GM12872 (cell line): ENCODE data around the gene CASP4.

Experiments
- CTCF ChIP-seq: IDR thresholded peaks from 3 replicates; pipeline ENCODE4 v1.5.1; 2011; ENCODE audit warnings: low read depth, mild to moderate bottlenecking, low read length, moderate library complexity; ENCODE audit not compliant: insufficient read depth

Gene CASP4

GRCh38 chr11:104925850-104926249 lies 42.5 kb downstream of the CASP4 start:
- no peak for TF ChIP-seq CTCF

GRCh38 chr11:104918113-104918824 lies 50.1 kb downstream of the CASP4 start:
- no peak for TF ChIP-seq CTCF

GRCh38 chr11:104917271-104918112 lies 50.9 kb downstream of the CASP4 start:
- TF ChIP-seq CTCF = no peak

- no peak for TF ChIP-seq CTCF
These were observed 51.9 kb downstream of the CASP4 start for GRCh38 chr11:104916442-104916841.

GRCh38 chr11:104912102-104912501 lies 56.3 kb downstream of the CASP4 start:
- TF ChIP-seq CTCF = no peak

- no peak for TF ChIP-seq CTCF
These were observed 60.2 kb downstream of the CASP4 start for GRCh38 chr11:104908186-104908531.

GRCh38 chr11:104907521-104908185 lies 60.7 kb downstream of the CASP4 start:
- TF ChIP-seq CTCF = no peak
